Fibroblast of the aortic adventitia (primary cell): Measurements from ENCODE around the gene ZBTB12. TPM values are rescaled to one million over a fixed set of nuclear protein-coding genes. Genes with fewer than 3 reads are reported as not detected.
A peak's percentile ranks its signal among the peaks of the same experiment; 100 is the strongest.
"Not testable (repeated sequence)": the region's sequence is repeated elsewhere in the genome, so short reads cannot be mapped to it uniquely, and the experiment has no call there.

Source experiments
- DNase-seq: peaks from one replicate; pipeline ENCODE4 v3.0.0-alpha.2; 2010; ENCODE audit warnings: low read depth
- H3K4me3 ChIP-seq: 2 replicates; pipeline ENCODE4 v1.5.1; 2011; ENCODE audit warnings: low read depth, mild to moderate bottlenecking, control low read depth, low read length, moderate library complexity
- total RNA-seq: library from RNA; depleted of rRNA; stranded (reverse); fragments of >200 nt; gene quantifications from 2 replicates; pipeline ENCODE4 v1.2.3, GENCODE V29; 2012; ENCODE audit warnings: low replicate concordance
- TF ChIP-seq, protein P1 (sequence below): IDR thresholded peaks from 2 replicates; pipeline ENCODE4 v1.5.1; 2011; ENCODE audit warnings: mild to moderate bottlenecking, low read length, control low read depth, inconsistent platforms; ENCODE audit not compliant: insufficient read depth

Gene ZBTB12
- total RNA-seq, 1 donor: 3.3 TPM

DNA sequence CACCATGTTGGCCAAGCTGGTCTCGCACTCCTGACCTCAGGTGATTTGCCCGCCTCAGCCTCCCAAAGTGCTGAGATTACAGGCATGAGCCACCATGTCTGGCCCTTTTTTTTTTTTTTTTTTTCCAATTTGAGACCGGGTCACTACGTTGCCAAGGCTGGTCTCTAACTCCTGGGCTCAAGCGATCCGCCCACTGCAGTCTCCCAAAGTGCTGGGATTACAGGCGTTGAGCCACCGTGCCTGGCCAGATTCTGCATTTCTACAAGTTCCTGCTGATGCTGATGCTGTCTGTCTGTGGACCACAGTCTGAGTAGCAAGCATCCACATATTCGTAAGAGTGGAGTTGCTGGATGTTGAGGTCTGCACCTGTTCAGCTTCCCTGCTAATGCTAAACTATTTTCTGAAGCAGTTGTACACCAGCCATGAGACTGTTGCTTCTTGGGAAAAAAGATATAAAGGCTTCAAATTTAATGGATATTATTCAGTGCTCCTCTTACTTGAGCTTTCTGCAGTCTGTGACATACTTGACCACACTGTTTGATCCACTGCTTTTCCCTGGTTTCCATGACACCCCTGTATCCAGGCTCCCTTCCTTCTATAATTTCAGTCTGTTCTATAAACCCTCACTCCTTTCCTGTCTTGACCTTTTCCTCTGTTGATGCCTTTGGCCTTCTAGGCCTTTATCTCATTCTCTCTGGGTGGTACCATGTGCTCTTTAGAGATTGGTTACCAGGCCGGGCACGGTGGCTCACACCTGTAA, 10.1 kb upstream of the ZBTB12 start:
- no peak overlapping the region for H3K4me3 ChIP-seq
- TF ChIP-seq, protein P1, sequence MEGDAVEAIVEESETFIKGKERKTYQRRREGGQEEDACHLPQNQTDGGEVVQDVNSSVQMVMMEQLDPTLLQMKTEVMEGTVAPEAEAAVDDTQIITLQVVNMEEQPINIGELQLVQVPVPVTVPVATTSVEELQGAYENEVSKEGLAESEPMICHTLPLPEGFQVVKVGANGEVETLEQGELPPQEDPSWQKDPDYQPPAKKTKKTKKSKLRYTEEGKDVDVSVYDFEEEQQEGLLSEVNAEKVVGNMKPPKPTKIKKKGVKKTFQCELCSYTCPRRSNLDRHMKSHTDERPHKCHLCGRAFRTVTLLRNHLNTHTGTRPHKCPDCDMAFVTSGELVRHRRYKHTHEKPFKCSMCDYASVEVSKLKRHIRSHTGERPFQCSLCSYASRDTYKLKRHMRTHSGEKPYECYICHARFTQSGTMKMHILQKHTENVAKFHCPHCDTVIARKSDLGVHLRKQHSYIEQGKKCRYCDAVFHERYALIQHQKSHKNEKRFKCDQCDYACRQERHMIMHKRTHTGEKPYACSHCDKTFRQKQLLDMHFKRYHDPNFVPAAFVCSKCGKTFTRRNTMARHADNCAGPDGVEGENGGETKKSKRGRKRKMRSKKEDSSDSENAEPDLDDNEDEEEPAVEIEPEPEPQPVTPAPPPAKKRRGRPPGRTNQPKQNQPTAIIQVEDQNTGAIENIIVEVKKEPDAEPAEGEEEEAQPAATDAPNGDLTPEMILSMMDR: no peak
- no peak for DNase-seq

DNA sequence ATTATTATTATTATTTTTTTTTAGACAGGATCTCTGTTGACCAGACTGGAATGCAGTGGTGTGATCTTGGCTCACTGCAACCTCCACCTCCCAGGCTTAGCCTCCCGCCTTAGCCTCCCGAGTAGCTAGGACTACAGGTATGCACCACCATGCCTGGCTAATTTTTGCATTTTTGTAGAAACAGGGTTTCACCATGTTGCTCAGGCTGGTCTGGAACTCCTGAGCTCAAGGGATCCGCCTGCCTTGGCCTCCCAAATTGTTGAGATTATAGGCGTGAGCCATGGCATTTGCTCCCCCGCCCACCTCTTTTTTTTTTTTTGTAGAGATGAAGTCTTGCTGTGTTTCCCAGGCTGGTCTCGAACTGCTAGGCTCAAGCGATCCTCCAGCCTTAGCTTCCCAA, 7.4 kb upstream of the ZBTB12 start:
- not testable (repeated sequence) for H3K4me3 ChIP-seq, DNase-seq

DNA sequence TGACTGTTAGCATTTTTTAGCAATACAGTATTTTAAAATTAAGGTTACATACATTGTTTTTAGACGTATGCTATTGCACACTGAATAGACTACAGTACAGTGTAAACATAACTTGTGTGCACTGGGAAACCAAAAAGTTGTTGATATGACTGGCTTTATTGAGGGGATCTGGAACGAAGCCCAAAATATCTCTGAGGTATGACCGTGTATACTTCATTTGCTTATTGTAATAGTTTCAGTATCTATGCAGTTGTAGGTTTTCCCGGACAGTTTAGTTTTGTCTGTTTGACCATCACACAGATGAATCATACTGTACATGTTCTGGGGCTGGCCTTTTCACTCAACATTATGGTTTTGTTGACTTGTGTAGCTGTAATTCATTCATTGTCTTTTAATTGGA, 6.9 kb upstream of the ZBTB12 start:
- TF ChIP-seq, protein P1: no peak

DNA sequence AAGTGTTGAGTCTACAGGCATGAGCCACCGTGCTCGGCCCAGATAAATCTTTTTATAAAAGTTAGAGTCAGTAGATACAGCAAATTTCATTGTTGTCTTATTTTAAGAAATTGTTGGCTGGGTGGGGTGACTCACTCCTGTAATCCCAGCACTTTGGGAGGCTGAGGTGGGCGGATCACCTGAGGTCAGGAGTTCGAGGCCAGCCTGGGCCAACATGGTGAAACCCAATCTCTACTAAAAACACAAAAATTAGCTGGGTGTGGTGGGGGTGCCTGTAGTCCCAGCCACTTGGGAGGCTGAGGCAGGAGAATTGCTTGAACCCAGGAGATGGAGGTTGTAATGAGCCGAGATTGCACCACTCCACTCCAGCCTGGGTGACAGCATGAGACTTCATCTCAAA, 6.4 kb upstream of the ZBTB12 start:
- not testable (repeated sequence) for H3K4me3 ChIP-seq, DNase-seq

More for the DNA sequence above, 6.9 kb upstream of the ZBTB12 start:
- no peak overlapping the region for H3K4me3 ChIP-seq
- peak; percentile 35 for DNase-seq

DNA sequence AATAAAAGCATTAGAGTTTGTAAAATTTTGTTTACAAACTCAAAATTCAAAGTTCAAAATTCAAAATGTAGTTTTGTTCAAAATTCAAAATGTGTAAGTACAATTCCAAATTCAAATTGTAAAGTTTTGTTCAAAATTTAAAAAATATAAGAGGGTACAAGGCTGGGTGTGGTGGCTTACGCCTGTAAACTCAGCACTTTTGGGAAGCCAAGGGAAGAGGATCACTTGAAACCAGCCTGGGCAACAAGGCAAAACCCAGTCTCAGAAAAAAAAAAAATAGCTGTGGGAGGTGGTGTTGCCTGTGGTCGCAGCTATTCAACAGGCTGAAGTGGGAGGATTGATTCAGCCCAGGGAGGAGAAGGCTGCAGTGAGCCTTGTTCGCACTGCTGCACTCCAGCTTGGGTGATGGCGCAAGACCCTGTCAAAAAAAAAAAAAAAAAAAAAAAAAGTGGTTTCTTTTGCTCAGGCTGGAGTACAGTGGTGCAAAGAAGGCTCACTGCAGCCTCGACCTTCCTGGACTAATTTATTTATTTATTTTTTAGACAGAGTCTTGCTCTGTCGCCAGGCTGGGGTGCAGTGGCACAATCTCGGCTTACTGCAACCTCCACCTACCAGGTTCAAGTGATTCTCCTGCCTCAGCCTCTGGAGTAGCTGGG, 5.4 kb upstream of the ZBTB12 start:
- no peak overlapping the region for H3K4me3 ChIP-seq
- DNase-seq: peak; percentile 83
- TF ChIP-seq, protein P1: no peak

DNA sequence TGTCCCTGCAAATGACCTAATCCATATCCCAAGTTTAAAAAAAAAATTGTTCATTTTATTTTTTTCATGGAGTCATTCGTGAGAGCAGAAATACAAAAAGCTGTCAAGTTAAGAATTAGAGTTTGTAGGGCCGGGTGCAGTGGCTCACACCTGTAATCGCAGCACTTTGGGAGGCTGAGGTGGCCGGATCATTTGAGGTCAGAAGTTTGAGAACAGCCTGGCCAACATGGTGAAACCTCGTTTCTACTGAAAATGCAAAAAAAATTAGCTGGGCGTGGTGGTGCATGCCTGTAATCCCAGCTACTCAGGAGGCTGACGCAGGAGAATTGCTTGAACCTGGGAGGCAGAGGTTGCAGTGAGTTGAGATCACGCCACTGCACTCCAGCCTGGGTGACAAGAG, 4.8 kb upstream of the ZBTB12 start:
- H3K4me3 ChIP-seq, DNase-seq: not testable (repeated sequence)

DNA sequence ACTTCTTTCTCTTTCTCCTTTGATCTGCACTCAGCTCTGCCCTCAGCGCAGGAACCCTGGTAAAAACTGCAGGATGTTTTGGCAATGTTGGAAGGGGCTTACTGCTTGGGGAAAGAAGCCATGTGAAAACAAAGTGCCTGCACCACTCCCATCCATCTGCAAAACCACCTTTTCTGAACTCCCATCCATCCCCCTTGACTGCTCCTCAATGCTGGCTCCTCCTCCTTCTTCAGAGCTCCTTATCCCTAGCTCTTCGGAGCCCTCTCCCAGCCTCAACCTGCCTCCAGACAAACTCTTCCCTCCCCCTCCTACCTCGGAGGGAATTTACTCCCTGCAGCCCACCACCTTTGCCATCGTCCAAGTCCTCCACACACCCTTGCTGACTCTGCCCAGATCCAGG, 4.2 kb upstream of the ZBTB12 start:
- no peak for DNase-seq
- no peak overlapping the region for H3K4me3 ChIP-seq
- TF ChIP-seq, protein P1: no peak

DNA sequence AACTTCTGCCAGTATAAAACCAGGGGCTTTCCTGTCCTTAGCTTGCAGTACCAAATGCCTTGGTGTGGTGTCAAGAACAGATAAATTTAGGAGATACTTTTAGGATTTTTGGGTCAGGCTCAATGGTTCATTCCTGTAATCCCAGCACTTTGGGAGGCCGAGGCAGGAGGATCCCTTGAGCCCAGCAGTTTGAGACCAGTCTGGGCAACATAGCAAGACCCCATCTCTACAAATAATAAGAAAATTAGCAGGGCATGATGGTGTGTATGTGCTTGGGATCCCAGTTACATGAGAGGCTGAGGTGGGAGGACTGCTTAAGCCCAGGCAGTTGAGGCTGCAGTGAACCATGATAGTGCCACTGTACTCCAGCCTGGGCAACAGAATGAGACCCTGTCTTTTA, 3.2 kb upstream of the ZBTB12 start:
- no peak overlapping the region for H3K4me3 ChIP-seq
- DNase-seq: no peak
- TF ChIP-seq, protein P1: no peak
